ENCODE measurements around the gene COL13A1. TPM values are rescaled to one million over a fixed set of nuclear protein-coding genes. Genes with fewer than 3 reads are reported as not detected.
A peak's percentile ranks its signal among the peaks of the same experiment; 100 is the strongest.

The COL13A1 gene
- total RNA-seq, 1 experiment from 2014 or later, result 18.0 TPM

DNA sequence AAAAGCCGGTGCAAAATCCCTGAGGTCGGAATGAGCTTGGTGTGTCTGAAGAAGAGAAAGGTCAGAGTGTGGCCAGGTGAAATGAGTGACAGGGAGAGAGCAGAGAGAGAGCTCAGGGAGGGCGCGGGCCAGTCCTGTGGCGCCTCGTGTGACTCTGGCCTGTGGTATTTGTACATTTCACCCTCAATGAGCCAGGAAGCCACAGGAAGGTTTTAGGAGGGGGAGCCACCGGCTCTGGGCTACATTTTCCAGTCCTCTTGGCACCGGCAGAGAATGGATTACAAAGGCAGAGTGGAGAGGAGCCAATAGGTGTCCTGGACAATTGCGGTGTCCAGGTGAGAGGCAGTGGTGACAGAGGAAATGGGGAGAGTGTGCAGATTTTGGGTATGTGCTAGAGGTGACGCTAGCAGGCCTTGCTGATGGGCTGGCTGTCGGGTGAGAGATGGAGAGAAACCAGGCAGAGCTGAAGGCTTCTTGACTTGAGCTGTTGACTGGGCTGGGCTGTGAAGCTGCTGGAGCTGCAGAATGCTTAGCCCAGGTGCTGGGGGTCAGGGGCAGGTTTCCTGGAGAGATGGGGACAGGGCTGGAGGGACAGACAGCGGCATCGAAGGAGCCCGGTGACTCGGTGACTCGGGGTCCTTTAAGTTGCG is 38.1 kb downstream of the COL13A1 start:
- no peaks in the 10 kb centered on the region for H3K27me3 ChIP-seq (ENCODE audit: control insufficient read depth, insufficient read depth, low read length)
- H3K36me3 ChIP-seq (replicated peaks; ENCODE audit: control insufficient read depth, insufficient read depth, low read length), result no peaks in the 10 kb centered on the region
- no peak overlapping the region for H3K4me3 ChIP-seq (ENCODE audit: insufficient read depth, low read depth, low read length)
- DNase-seq, result peak; percentile 62

DNA sequence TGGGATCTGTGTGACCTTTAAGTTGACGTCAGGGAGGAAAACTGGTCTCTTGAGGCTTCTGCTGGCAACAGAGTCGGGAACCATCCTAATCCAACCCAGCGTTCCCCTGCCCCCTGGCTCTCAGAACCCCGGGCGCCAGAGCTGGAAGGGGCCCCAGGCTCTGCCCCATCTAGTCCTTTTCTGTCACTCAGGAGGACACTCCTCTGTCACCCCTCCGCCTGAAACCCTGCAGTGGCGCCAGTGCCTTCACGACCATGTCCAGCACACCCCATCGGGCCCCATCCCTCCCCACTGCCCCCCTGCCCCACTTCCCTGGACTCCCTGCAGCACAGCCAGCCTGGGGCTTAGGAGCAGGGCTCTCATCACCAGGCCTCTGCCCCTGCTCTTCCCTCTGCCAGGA is 39.1 kb downstream of the COL13A1 start:
- DNase-seq, result no peak
- Histone ChIP-seq H3K4me3 (ENCODE audit: insufficient read depth, low read depth, low read length) (no peak overlapping the region), H3K27me3 (ENCODE audit: control insufficient read depth, insufficient read depth, low read length) (no peaks in the 10 kb centered on the region), H3K36me3 (replicated peaks; ENCODE audit: control insufficient read depth, insufficient read depth, low read length) (no peaks in the 10 kb centered on the region)

DNA sequence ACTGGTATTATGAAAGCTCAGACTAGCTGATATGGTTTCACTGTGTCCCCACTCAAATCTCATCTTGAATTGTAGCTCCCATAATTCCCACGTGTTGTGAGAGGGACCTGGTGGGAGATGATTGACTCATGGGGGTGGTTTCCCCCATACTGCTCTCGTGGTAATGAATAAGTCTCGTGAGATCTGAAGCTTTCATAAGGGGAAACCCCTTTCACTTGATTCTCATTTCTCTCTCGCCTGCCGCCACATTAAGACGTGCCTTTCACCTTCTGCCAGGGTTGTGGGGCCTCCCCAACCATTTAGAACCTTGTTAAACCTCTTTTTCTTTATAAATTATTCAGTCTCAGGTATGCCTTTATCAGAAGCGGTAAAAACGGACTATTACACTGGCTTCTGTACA is 40.3 kb downstream of the COL13A1 start:
- H3K4me3 ChIP-seq (ENCODE audit: insufficient read depth, low read depth, low read length), result no peak overlapping the region
- H3K36me3 ChIP-seq (replicated peaks; ENCODE audit: control insufficient read depth, insufficient read depth, low read length), result no peaks in the 10 kb centered on the region
- no peaks in the 10 kb centered on the region for H3K27me3 ChIP-seq (ENCODE audit: control insufficient read depth, insufficient read depth, low read length)
- no peak for DNase-seq

DNA sequence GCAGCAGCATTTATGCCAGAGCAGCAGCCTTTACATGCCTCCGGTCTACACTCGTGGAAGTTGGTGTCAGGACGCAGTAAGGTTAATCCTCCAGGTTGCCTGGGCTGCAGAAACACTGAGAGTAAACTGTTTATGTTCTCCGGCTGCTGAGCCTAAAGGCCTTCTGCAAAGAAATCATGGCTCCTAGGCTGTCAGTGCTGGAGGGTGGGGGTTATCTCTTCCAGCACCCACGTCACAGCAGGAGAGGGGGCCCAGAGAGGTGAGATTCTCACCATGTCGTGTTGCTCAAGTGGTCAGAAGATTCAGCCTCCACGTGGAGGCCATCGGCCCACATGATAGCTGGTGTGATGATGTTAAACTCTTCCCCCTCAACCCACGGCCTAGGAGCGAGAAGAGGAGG is 41.2 kb downstream of the COL13A1 start:
- no peaks in the 10 kb centered on the region for H3K36me3 ChIP-seq (replicated peaks; ENCODE audit: control insufficient read depth, insufficient read depth, low read length)
- no peaks in the 10 kb centered on the region for H3K27me3 ChIP-seq (ENCODE audit: control insufficient read depth, insufficient read depth, low read length)
- no peak for DNase-seq
- no peak overlapping the region for H3K4me3 ChIP-seq (ENCODE audit: insufficient read depth, low read depth, low read length)

DNA sequence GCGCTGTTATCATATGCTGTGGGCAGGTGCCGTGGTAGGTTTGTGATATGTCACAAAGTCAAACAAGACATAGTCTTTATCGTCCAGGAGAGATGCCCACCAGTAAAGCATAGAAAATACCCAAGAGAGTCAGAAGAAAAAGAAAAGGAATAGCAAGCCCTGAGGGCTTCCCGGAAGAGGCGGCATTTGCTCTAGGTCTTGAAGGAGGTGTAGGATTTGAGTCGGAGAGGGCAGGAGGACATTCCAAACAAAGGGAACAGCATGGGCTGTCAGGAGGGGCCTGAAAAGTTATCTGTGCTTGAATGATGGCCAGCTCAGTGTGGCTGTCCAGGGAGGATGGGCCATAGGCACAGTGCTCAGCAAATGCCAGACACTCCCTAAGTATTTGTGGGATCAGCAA is 42.2 kb downstream of the COL13A1 start:
- no peaks in the 10 kb centered on the region for H3K36me3 ChIP-seq (replicated peaks; ENCODE audit: control insufficient read depth, insufficient read depth, low read length)
- H3K27me3 ChIP-seq (ENCODE audit: control insufficient read depth, insufficient read depth, low read length), result no peaks in the 10 kb centered on the region
- no peak for DNase-seq
- H3K4me3 ChIP-seq (ENCODE audit: insufficient read depth, low read depth, low read length), result no peak overlapping the region

DNA sequence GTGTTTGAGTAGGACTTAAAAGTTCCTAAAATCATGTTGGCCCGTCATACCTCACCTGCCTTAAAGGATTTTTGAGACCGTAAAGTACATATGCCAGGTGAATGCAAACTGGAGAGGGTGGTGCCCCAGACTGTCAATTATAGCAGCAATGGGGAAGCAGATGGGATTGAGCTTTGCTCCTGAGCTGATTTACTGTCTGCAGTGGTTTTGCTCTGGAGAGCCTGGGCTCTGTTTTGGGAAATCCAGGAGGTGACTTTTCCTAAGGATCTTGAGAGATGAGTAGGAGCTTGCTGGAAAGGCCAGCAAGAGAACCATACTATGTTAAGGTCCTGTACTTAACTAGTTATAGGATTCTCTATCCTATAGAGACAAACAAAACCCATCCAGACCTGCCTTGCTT is 43.0 kb downstream of the COL13A1 start:
- Histone ChIP-seq H3K27me3 (ENCODE audit: control insufficient read depth, insufficient read depth, low read length) (no peaks in the 10 kb centered on the region), H3K36me3 (replicated peaks; ENCODE audit: control insufficient read depth, insufficient read depth, low read length) (no peaks in the 10 kb centered on the region), H3K4me3 (ENCODE audit: insufficient read depth, low read depth, low read length) (no peak overlapping the region)
- DNase-seq, result no peak

DNA sequence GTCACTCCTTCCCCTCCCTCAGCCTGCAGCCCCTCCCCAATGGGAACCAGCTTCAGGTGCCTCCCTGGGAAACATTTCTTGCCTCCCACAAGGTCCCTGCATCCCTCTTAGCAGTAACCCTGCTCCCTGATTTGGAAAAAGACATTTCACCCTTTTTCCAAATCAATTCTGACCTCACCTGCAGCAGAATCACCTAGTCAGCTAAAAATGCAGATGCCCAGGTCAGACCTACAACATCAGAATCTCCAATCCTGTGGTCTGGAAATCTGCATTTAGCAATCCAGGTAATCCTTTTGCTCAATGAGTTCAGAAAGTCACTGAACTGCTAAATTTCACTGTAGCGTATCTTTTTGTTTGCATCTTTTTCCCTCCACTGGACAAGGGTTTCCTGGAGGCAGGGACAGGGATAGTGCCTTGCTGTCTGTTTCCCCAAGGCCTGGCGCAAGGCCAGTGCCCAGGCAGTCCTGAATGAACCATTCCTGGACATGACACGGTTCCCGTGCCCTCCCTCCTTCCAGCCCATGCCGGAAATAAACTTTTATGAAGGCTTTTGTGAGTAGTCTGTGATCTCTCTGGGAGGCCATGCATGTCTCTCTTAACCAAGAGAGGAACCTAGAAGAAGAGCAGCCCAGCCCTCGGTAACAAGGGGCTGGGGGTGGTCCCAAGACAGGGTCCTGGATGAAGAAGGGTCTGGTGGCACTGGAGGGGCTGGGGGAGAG is 44.0 kb downstream of the COL13A1 start:
- H3K4me3 ChIP-seq (ENCODE audit: insufficient read depth, low read depth, low read length), result no peak overlapping the region
- H3K36me3 ChIP-seq (replicated peaks; ENCODE audit: control insufficient read depth, insufficient read depth, low read length), result no peaks in the 10 kb centered on the region

DNA sequence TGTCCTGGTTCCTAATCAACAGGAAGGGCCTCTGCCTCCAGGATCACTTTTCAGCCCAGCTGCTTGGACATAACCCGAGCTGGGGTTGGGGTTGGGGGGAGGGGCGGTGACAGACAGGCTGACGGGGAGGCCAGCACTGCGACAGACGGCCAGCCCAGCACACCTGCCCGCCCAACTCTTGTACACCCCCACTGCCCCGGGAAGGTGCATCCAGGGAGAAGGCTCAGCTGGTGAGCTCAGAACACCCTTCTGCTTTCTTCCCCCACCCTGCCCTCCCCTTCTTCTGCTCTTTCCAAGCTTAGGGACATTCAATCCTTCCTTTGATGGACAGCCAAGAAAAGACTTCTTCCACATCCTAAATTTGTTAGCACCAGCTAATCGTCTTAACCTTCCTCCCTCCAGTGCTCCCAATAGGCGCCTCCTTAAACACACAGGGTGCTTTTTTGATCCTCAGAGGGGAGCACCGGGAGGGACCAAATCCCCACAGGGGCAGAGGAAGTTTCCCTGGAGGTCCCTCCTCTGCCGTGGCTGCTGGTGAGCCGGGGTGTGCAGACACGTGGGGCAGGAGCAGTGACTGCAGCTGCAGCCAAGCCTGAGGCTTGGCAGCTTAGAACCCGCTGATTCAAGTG is 44.7 kb downstream of the COL13A1 start:
- H3K36me3 ChIP-seq (replicated peaks; ENCODE audit: control insufficient read depth, insufficient read depth, low read length), result no peaks in the 10 kb centered on the region
- H3K4me3 ChIP-seq (ENCODE audit: insufficient read depth, low read depth, low read length), result no peak overlapping the region
- DNase-seq, result peak; percentile 73
- no peaks in the 10 kb centered on the region for H3K27me3 ChIP-seq (ENCODE audit: control insufficient read depth, insufficient read depth, low read length)

More for the DNA sequence above, 44.0 kb downstream of the COL13A1 start:
- DNase-seq, result no peak
- H3K27me3 ChIP-seq (ENCODE audit: control insufficient read depth, insufficient read depth, low read length), result no peaks in the 10 kb centered on the region

DNA sequence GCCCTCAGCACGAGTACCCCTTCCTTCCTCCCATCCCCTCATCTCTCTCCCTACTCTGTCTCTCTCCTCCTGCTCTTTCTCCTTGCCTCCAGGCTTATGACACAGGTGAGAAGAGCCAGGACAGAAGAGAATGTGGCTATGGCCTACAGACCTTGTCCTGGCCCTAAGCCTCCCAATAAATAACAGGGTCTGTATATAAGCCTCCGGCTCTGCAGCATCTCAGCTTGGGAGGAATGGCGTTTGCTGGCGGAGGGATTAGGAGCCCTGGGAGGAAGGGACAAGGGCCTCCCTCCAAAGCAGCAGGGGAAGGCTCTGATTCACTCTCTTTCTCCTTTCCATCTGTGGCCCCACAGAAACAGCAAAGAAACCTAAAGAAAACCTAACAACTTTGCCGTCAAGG is 45.8 kb downstream of the COL13A1 start:
- DNase-seq, result peak; percentile 67
- Histone ChIP-seq H3K27me3 (ENCODE audit: control insufficient read depth, insufficient read depth, low read length) (no peaks in the 10 kb centered on the region), H3K36me3 (replicated peaks; ENCODE audit: control insufficient read depth, insufficient read depth, low read length) (no peaks in the 10 kb centered on the region), H3K4me3 (ENCODE audit: insufficient read depth, low read depth, low read length) (no peak overlapping the region)

DNA sequence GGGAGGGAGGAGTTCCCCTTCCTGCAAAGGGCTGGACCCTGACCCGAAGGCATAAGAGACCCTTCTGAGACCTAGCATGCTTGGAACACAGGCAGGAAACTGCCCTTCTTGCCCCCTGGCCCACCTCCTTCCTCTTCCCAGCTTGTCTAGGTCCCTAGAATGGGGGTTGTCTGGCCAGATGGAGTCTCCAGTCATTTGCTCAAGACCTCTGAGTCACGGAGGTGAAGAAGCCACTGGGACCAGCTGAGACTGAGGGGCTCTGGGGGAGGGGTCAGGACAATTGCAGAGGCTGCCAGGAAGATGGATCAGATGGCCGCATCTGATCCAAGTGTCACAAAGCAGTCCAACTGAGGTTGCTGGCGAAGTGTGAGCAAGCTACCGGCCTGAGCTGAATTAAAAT is 46.2 kb downstream of the COL13A1 start:
- H3K36me3 ChIP-seq (replicated peaks; ENCODE audit: control insufficient read depth, insufficient read depth, low read length), result no peaks in the 10 kb centered on the region
- no peaks in the 10 kb centered on the region for H3K27me3 ChIP-seq (ENCODE audit: control insufficient read depth, insufficient read depth, low read length)
- no peak for DNase-seq
- H3K4me3 ChIP-seq (ENCODE audit: insufficient read depth, low read depth, low read length), result no peak overlapping the region

DNA sequence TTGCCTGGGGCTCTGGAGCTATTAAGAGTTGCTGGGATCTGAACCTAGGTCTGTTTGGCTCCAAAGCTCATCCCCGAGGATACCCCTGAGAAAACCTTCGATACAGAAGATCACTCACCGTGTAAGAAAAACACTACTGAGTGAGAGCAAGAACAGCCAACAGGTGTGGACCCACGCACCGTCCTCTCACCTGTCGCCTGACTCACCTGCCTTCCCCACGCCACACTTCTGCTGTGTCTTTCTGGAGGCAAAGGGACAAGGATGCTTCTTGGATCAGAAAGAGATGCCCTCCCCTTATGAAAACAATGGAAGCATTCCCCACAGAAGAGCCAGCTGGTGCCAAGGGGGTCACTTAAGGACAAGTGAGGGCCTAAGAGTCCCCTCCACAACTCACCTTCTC is 46.7 kb downstream of the COL13A1 start:
- Histone ChIP-seq H3K36me3 (replicated peaks; ENCODE audit: control insufficient read depth, insufficient read depth, low read length) (no peaks in the 10 kb centered on the region), H3K27me3 (ENCODE audit: control insufficient read depth, insufficient read depth, low read length) (no peaks in the 10 kb centered on the region), H3K4me3 (ENCODE audit: insufficient read depth, low read depth, low read length) (no peak overlapping the region)
- no peak for DNase-seq

DNA sequence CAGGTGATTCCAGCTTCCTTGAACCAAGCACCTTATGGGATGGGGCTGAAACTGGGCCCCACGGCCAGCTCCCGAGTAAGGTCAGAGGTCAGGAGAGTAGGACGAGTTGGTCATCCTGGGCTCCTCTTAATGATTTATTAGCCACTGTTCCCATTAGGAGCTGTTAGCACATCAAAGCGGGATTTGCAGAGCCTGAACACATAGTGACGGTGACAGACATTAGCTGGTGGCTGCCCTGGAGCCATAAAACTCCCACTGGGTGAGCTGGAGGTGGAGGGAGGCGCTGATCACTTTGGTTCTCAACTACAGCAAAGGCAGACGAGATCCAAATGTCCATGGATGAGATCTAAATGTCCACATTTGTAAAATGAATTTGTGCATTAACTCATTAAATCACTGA is 48.1 kb downstream of the COL13A1 start:
- H3K4me3 ChIP-seq (ENCODE audit: insufficient read depth, low read depth, low read length), result no peak overlapping the region
- no peaks in the 10 kb centered on the region for H3K27me3 ChIP-seq (ENCODE audit: control insufficient read depth, insufficient read depth, low read length)
- no peaks in the 10 kb centered on the region for H3K36me3 ChIP-seq (replicated peaks; ENCODE audit: control insufficient read depth, insufficient read depth, low read length)
- no peak for DNase-seq

DNA sequence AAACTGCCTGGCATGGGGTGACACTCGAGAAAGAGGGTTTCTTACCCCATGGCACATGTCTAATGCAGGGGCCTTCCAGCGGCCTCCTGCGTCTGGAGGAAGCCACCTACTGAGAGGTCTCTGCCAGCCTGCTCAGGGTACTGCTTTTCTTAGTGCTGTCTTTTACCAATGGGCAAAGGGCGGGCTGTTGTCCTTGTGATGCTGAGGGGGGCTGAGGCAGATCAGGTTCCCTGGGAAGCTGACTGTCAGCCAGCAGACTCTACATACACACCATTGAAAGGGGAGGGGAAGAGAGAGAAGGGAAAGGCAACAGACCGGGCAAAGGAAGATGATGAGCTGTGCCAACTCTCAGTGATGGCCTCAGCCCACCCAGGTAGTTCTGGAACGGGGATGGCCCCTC is 48.7 kb downstream of the COL13A1 start:
- Histone ChIP-seq H3K27me3 (ENCODE audit: control insufficient read depth, insufficient read depth, low read length) (no peaks in the 10 kb centered on the region), H3K4me3 (ENCODE audit: insufficient read depth, low read depth, low read length) (no peak overlapping the region), H3K36me3 (replicated peaks; ENCODE audit: control insufficient read depth, insufficient read depth, low read length) (no peaks in the 10 kb centered on the region)
- no peak for DNase-seq

DNA sequence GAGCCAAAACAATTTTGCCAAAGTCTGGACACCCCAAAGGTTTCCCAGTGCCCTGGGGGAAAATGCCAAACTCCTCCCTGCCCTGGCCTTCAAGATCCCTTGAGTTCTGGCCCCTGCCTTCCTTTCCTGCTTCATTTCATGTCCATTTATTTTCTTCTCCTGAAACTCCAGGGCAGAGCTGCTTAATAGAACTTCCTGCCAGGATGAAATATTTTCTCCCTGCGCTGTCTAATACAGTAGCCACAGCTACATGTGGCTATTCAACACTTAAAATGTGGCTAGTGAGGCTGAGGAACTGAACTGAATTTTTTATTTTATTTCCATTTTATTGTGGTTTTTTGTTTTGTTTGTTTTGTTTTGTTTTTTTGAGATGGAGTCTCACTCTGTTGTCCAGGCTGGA is 49.6 kb downstream of the COL13A1 start:
- H3K4me3 ChIP-seq (ENCODE audit: insufficient read depth, low read depth, low read length), result no peak overlapping the region
- DNase-seq, result no peak
- no peaks in the 10 kb centered on the region for H3K36me3 ChIP-seq (replicated peaks; ENCODE audit: control insufficient read depth, insufficient read depth, low read length)
- no peaks in the 10 kb centered on the region for H3K27me3 ChIP-seq (ENCODE audit: control insufficient read depth, insufficient read depth, low read length)

DNA sequence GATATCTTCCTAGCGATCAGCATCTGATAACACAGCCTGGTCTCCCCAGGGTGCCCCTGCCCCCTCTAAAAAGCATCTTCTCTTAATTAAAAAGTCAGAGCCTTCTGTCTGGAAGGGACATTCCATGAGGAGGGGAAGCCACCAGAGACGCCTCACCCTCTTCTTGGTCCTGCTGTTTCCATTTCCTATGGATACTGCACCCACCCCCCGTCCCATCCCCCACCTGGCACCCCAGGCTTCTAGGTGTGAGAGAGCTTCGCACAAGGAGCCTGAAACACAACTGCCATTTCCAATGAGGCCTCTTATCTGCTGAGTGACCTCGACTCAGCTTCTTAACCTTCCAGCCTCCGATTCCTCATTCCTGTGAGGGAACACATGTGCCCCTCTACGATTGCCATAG is 51.4 kb downstream of the COL13A1 start:
- H3K4me3 ChIP-seq (ENCODE audit: insufficient read depth, low read depth, low read length), result no peak overlapping the region
- H3K36me3 ChIP-seq (replicated peaks; ENCODE audit: control insufficient read depth, insufficient read depth, low read length), result no peaks in the 10 kb centered on the region
- peak; percentile 63 for DNase-seq
- no peaks in the 10 kb centered on the region for H3K27me3 ChIP-seq (ENCODE audit: control insufficient read depth, insufficient read depth, low read length)
